Stimulated activated CD4-positive, alpha-beta T cell treated with anti-CD3 and anti-CD28 coated beads, Interleukin-15, amount 100 ng/mL, for 48 hours (primary cell): ENCODE data around the gene OR4D11.
"Not testable (repeated sequence)": the region's sequence is repeated elsewhere in the genome, so short reads cannot be mapped to it uniquely, and the experiment has no call there.

ENCODE experiments used
- DNase-seq, 2 donors: peaks; one replicate each; pipeline ENCODE4 v3.0.0-alpha.2; 2020; ENCODE audit warnings: low read depth in 2 of 2

Gene OR4D11

GRCh38 chr11:59503276-59503675, at the start of gene OR4D11:
Gene OR4D11 (plus strand): TSS chr11:59503576. CDS start chr11:59503576, 0 bp downstream.
- DNase-seq = no peak

- DNase-seq = no peak
Measured at GRCh38 chr11:59456661-59457060, 46.7 kb upstream of the OR4D11 start, which contains the start of gene OR4D6. Gene OR4D6 (plus strand): TSS chr11:59456961. CDS start chr11:59456961, 0 bp downstream.

- DNase-seq = no peak
Measured at GRCh38 chr11:59459916-59460315, 43.5 kb upstream of the OR4D11 start.

GRCh38 chr11:59463190-59463641, 40.2 kb upstream of the OR4D11 start:
- no peak for DNase-seq

- no peak for DNase-seq
Measured at GRCh38 chr11:59473015-59473414, 30.4 kb upstream of the OR4D11 start, which contains the start of gene OR4D10. Gene OR4D10 (plus strand): TSS chr11:59473315. CDS start chr11:59477430, 4,115 bp downstream.

- DNase-seq = no peak
Measured at GRCh38 chr11:59475176-59475575, 28.2 kb upstream of the OR4D11 start.

- DNase-seq = no peak
Measured at GRCh38 chr11:59479906-59480305, 23.5 kb upstream of the OR4D11 start.

GRCh38 chr11:59480359-59480758, 23.0 kb upstream of the OR4D11 start:
- no peak for DNase-seq

- no peak for DNase-seq
Measured at GRCh38 chr11:59501931-59502330, 1.4 kb upstream of the OR4D11 start.

GRCh38 chr11:59510941-59511589, 7.7 kb downstream of the OR4D11 start, which contains the start of gene OR4D9:
Gene OR4D9 (plus strand): TSS chr11:59511539. CDS start chr11:59514913, 3,374 bp downstream.
- no peak for DNase-seq

- DNase-seq = no peak
Measured at GRCh38 chr11:59511675-59512074, 8.3 kb downstream of the OR4D11 start.

- not testable (repeated sequence) for DNase-seq
Measured at GRCh38 chr11:59520139-59520538, 16.8 kb downstream of the OR4D11 start.

- DNase-seq = no peak
Measured at GRCh38 chr11:59520741-59521140, 17.4 kb downstream of the OR4D11 start.

- no peak for DNase-seq
Measured at GRCh38 chr11:59523541-59523940, 20.2 kb downstream of the OR4D11 start.

- DNase-seq = no peak
Measured at GRCh38 chr11:59528711-59529110, 25.3 kb downstream of the OR4D11 start.

GRCh38 chr11:59532620-59533019, 29.2 kb downstream of the OR4D11 start:
- no peak for DNase-seq

GRCh38 chr11:59534676-59535075, 31.3 kb downstream of the OR4D11 start:
- no peak for DNase-seq

- DNase-seq = no peak
Measured at GRCh38 chr11:59542142-59542810, 38.9 kb downstream of the OR4D11 start.

GRCh38 chr11:59543713-59544112, 40.3 kb downstream of the OR4D11 start:
- DNase-seq = not testable (repeated sequence)

GRCh38 chr11:59544869-59545178, 41.4 kb downstream of the OR4D11 start:
- no peak for DNase-seq

GRCh38 chr11:59545179-59546020, 42.0 kb downstream of the OR4D11 start:
- no peak for DNase-seq

GRCh38 chr11:59547605-59548308, 44.4 kb downstream of the OR4D11 start:
- not testable (repeated sequence) for DNase-seq
